Lower lobe of right lung (tissue), 2 donors: ENCODE results near the gene TM9SF2. TPM values are rescaled to one million over a fixed set of nuclear protein-coding genes. Genes with fewer than 3 reads are reported as not detected.

ENCODE experiments used
- ATAC-seq, 2 donors: fragments of 200-7000 bp; cut with Tn5 transposase; one replicate each; pipeline ENCODE4 v1.9.1; 2020 to 2022; ENCODE audit warnings: mild to moderate bottlenecking in 2 of 2, moderate library complexity in 2 of 2
- DNase-seq: peaks from one replicate; pipeline ENCODE4 v3.0.0-alpha.2; 2020
- H3K27ac ChIP-seq: fragments of 200-600 bp; one replicate; pipeline ENCODE4 v1.8.0; 2022
- H3K27me3 ChIP-seq: fragments of 200-600 bp; one replicate; pipeline ENCODE4 v1.8.0; 2022; ENCODE audit warnings: low read depth
- H3K36me3 ChIP-seq: fragments of 200-600 bp; one replicate; pipeline ENCODE4 v1.8.0; 2022; ENCODE audit warnings: mild to moderate bottlenecking
- H3K4me1 ChIP-seq: fragments of 200-600 bp; one replicate; pipeline ENCODE4 v1.8.0; 2022
- H3K4me3 ChIP-seq: fragments of 200-600 bp; one replicate; pipeline ENCODE4 v1.8.0; 2022; ENCODE audit warnings: mild to moderate bottlenecking
- H3K9me3 ChIP-seq: fragments of 200-600 bp; one replicate; pipeline ENCODE4 v1.8.0; 2022
- CTCF ChIP-seq: fragments of 200-600 bp; IDR thresholded peaks from one replicate; pipeline ENCODE4 v1.8.0; 2022; ENCODE audit warnings: antibody characterized with exemption, mild to moderate bottlenecking
- intact Hi-C: fragments of 100-400 bp; cut with DNase I; formaldehyde crosslinking; loops from one replicate; pipeline ENCODE4 v1.11.0; 2022
- total RNA-seq: library from RNA; stranded (reverse); fragmentation: NEBNext Ultra II Directional; extraction: Animal tissue kit (Norgen Biotek cat#: 25700); gene quantifications from one replicate; pipeline ENCODE4 v1.2.1, GENCODE V29; 2021
- donor health status: DM: no; HTN: yes; CAD: no; lungs with severe emphysema.

The TM9SF2 gene
- total RNA-seq, 1 donor from 2014 or later: 138 TPM

GRCh38 chr13:99572921-99573320 lies 71.6 kb downstream of the TM9SF2 start:
- intact Hi-C loops: no loop called here
- no peak overlapping the region for H3K4me3 ChIP-seq
- TF ChIP-seq CTCF: no peak
- DNase-seq (no peak), ATAC-seq (no peak)
- H3K9me3 ChIP-seq: no peaks in the 10 kb centered on the region
- no peak overlapping the region for H3K27ac ChIP-seq
- H3K27me3 ChIP-seq: peaks cover 6% of the 10 kb centered on the region
- H3K4me1 ChIP-seq: no peaks in the 10 kb centered on the region
- H3K36me3 ChIP-seq: no peaks in the 10 kb centered on the region

- Histone ChIP-seq H3K9me3 (no peaks in the 10 kb centered on the region), H3K4me3 (no peak overlapping the region), H3K4me1 (no peaks in the 10 kb centered on the region), H3K27ac (no peak overlapping the region), H3K27me3 (peaks cover 6% of the 10 kb centered on the region), H3K36me3 (no peaks in the 10 kb centered on the region)
- intact Hi-C loops: no loop called here
- no peak for TF ChIP-seq CTCF
- no peak for DNase-seq
- ATAC-seq: peak in 1 of 2 donors; percentile 21
Observed at GRCh38 chr13:99575376-99576120, 74.3 kb downstream of the TM9SF2 start.

GRCh38 chr13:99577934-99578917 lies 77.0 kb downstream of the TM9SF2 start:
- Histone ChIP-seq H3K4me1 (no peaks in the 10 kb centered on the region), H3K27me3 (peaks cover 6% of the 10 kb centered on the region), H3K9me3 (no peaks in the 10 kb centered on the region), H3K27ac (no peak overlapping the region), H3K36me3 (no peaks in the 10 kb centered on the region), H3K4me3 (no peak overlapping the region)
- peak; percentile 15 to 26 for ATAC-seq
- intact Hi-C loops: no loop called here
- peak; percentile 19 for TF ChIP-seq CTCF
- DNase-seq: no peak

- no peaks in the 10 kb centered on the region for H3K36me3 ChIP-seq
- H3K4me3 ChIP-seq: no peak overlapping the region
- TF ChIP-seq CTCF: no peak
- H3K9me3 ChIP-seq: no peaks in the 10 kb centered on the region
- no peak overlapping the region for H3K27ac ChIP-seq
- intact Hi-C loops: no loop called here
- no peaks in the 10 kb centered on the region for H3K27me3 ChIP-seq
- H3K4me1 ChIP-seq: no peaks in the 10 kb centered on the region
- DNase-seq (no peak), ATAC-seq (no peak)
Observed at GRCh38 chr13:99580500-99581268, 79.4 kb downstream of the TM9SF2 start.

- H3K36me3 ChIP-seq: no peaks in the 10 kb centered on the region
- intact Hi-C loops: no loop called here
- no peak overlapping the region for H3K27ac ChIP-seq
- H3K4me3 ChIP-seq: no peak overlapping the region
- DNase-seq: no peak
- no peaks in the 10 kb centered on the region for H3K4me1 ChIP-seq
- no peaks in the 10 kb centered on the region for H3K27me3 ChIP-seq
- no peak for ATAC-seq
- H3K9me3 ChIP-seq: no peaks in the 10 kb centered on the region
- TF ChIP-seq CTCF: no peak
Observed at GRCh38 chr13:99582511-99582910, 81.2 kb downstream of the TM9SF2 start.
